Hepatocyte (in vitro differentiated cells): ENCODE measurements around the gene BCAS1. TPM values are rescaled to one million over a fixed set of nuclear protein-coding genes. Genes with fewer than 3 reads are reported as not detected.

Experiments used
- DNase-seq: peaks from one replicate; pipeline ENCODE4 v3.0.0-alpha.2; 2016; ENCODE audit warnings: low spot score
- H2AFZ ChIP-seq: fragments of 200-600 bp; sonication (generic); 2 replicates; pipeline ENCODE4 v1.6.0; 2016; ENCODE audit warnings: antibody characterized with exemption, mild to moderate bottlenecking
- H3K27ac ChIP-seq: fragments of 200-600 bp; sonication (generic); 2 replicates; pipeline ENCODE4 v1.5.1; 2016; ENCODE audit warnings: mild to moderate bottlenecking
- H3K27me3 ChIP-seq: fragments of 200-600 bp; sonication (generic); 2 replicates; pipeline ENCODE4 v1.6.1; 2016
- H3K36me3 ChIP-seq: fragments of 200-600 bp; sonication (generic); replicated peaks from 2 replicates; pipeline ENCODE4 v1.5.1; 2016; ENCODE audit warnings: low read depth; ENCODE audit not compliant: insufficient read depth
- H3K4me1 ChIP-seq: fragments of 200-600 bp; sonication (generic); 2 replicates; pipeline ENCODE4 v1.5.1; 2016; ENCODE audit warnings: mild to moderate bottlenecking, moderate library complexity; ENCODE audit not compliant: insufficient read depth
- H3K4me2 ChIP-seq: fragments of 200-600 bp; sonication (generic); 2 replicates; pipeline ENCODE4 v1.6.0; 2016
- H3K4me3 ChIP-seq: fragments of 200-600 bp; sonication (generic); 2 replicates; pipeline ENCODE4 v1.5.1; 2016; ENCODE audit warnings: mild to moderate bottlenecking
- H3K79me2 ChIP-seq: fragments of 200-600 bp; sonication (generic); 2 replicates; pipeline ENCODE4 v1.6.0; 2017; ENCODE audit warnings: mild to moderate bottlenecking
- H3K9me2 ChIP-seq: fragments of 200-600 bp; sonication (generic); replicated peaks from 2 replicates; pipeline ENCODE4 v1.6.0; 2017; ENCODE audit warnings: mild to moderate bottlenecking; ENCODE audit not compliant: insufficient read depth
- H3K9me3 ChIP-seq: fragments of 200-600 bp; sonication (generic); 2 replicates; pipeline ENCODE4 v1.5.1; 2016; ENCODE audit warnings: low read depth, mild to moderate bottlenecking
- H4K20me1 ChIP-seq: fragments of 200-600 bp; sonication (generic); 2 replicates; pipeline ENCODE4 v1.6.0; 2016; ENCODE audit warnings: mild to moderate bottlenecking; ENCODE audit not compliant: insufficient read depth, poor library complexity, severe bottlenecking
- EZH2 ChIP-seq: fragments of 200-600 bp; sonication (generic); IDR thresholded peaks from 2 replicates; pipeline ENCODE4 v1.6.1; 2016; ENCODE audit warnings: antibody characterized with exemption, mild to moderate bottlenecking, borderline replicate concordance
- EZH2phosphoT487 ChIP-seq: fragments of 200-600 bp; sonication (generic); IDR thresholded peaks from one replicate; pipeline ENCODE4 v1.6.1; 2018; ENCODE audit warnings: antibody characterized with exemption, mild to moderate bottlenecking, low read depth, moderate library complexity; ENCODE audit not compliant: unreplicated experiment, severe bottlenecking
- WGBS: methylation state at CpG from one replicate; pipeline ENCODE4 v1.1.6; 2016; ENCODE audit warnings: low lambda C conversion rate; ENCODE audit errors: missing lambda C conversion rate; 5-methylcytosine and 5-hydroxymethylcytosine counted together
- polyA plus RNA-seq: library from polyadenylated mRNA; unstranded; fragments of >200 nt; fragmentation: Nextera tagmentation; extraction: Ambion mirVana; gene quantifications from 2 replicates; pipeline ENCODE4 v1.2.1, GENCODE V29; 2016
- total RNA-seq: library from RNA; depleted of rRNA; stranded (reverse); fragments of >200 nt; gene quantifications from 2 replicates; pipeline ENCODE4 v1.2.3, GENCODE V29; 2014
- TF ChIP-seq, protein P1 (sequence below): fragments of 200-600 bp; sonication (generic); IDR thresholded peaks from 2 replicates; pipeline ENCODE4 v1.5.1; 2016; ENCODE audit warnings: antibody characterized with exemption, mild to moderate bottlenecking; ENCODE audit not compliant: poor library complexity

The BCAS1 gene
- total and polyA plus RNA-seq, 2 experiments from 2014 or later, result 4.9 to 9.8 TPM

DNA sequence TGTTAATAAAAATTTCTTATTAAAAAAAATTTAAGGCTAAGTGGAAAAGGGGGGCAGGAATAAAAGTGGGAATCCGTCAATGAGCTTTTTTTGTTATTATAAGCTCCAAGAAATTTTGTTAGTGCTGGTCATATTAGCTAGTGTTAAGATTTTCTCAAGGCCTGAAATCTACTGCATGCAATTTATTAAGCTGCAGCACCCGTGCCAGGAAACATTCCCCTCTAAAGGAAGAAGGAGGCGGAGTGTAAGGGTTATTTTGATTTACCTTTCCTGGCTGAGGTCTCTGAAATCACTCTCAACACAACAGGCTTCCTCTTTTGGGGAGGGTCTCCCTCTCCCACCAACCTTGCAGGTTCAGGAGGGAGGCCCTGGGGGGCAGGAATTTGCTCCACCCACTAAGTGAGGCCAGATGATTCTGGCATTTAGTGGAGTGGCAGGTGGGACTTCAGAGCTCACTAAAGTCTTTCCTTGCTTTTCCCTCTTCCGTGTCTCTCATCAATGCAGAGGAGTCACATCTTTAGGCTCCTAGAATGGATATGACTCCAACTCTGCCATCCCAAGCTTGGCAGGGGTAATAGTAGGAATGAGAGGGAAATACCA is 168.8 kb downstream of the BCAS1 start:
- H3K79me2 ChIP-seq, result no peaks in the 10 kb centered on the region
- no peak for DNase-seq
- peak overlapping the region; percentile 0 for H3K27ac ChIP-seq
- TF ChIP-seq EZH2phosphoT487 (no peak), EZH2 (no peak)
- TF ChIP-seq, protein P1, sequence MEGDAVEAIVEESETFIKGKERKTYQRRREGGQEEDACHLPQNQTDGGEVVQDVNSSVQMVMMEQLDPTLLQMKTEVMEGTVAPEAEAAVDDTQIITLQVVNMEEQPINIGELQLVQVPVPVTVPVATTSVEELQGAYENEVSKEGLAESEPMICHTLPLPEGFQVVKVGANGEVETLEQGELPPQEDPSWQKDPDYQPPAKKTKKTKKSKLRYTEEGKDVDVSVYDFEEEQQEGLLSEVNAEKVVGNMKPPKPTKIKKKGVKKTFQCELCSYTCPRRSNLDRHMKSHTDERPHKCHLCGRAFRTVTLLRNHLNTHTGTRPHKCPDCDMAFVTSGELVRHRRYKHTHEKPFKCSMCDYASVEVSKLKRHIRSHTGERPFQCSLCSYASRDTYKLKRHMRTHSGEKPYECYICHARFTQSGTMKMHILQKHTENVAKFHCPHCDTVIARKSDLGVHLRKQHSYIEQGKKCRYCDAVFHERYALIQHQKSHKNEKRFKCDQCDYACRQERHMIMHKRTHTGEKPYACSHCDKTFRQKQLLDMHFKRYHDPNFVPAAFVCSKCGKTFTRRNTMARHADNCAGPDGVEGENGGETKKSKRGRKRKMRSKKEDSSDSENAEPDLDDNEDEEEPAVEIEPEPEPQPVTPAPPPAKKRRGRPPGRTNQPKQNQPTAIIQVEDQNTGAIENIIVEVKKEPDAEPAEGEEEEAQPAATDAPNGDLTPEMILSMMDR, result no peak
- H3K4me3 ChIP-seq, result no peak overlapping the region
- H2AFZ ChIP-seq, result peak overlapping the region; percentile 36
- H3K4me1 ChIP-seq, result peaks cover 6% of the 10 kb centered on the region
- no peaks in the 10 kb centered on the region for H3K9me3 ChIP-seq
- no peak overlapping the region for H3K4me2 ChIP-seq
- no peaks in the 10 kb centered on the region for H3K36me3 ChIP-seq
- WGBS, result 72% methylated on average over 4 of the region's 4 CpGs
- H3K9me2 ChIP-seq, result no peaks in the 10 kb centered on the region
- H4K20me1 ChIP-seq, result no peaks in the 10 kb centered on the region
- H3K27me3 ChIP-seq, result no peaks in the 10 kb centered on the region

DNA sequence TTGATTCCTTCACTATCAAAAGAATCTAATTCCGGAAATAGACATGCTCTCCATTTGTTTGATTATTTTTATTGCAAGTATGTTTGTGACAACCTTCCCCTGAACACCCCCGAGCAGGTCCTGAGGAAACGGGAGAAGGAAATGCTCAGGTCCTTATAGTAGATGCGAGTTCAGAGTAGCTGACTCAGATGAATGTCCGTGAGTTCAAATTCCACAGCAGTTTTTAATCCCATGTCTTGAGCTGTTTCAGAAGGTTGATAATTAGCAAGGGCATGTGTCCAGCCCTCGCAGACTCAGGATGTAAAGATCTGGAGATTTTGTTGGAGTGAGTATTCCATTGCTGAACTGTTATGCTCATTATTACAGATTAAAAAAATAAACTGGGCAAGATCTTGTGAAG is 169.3 kb downstream of the BCAS1 start:
- Histone ChIP-seq H3K4me1 (peaks cover 6% of the 10 kb centered on the region), H3K9me2 (no peaks in the 10 kb centered on the region), H4K20me1 (no peaks in the 10 kb centered on the region), H3K9me3 (no peaks in the 10 kb centered on the region), H3K79me2 (no peaks in the 10 kb centered on the region), H3K27me3 (no peaks in the 10 kb centered on the region), H3K36me3 (no peaks in the 10 kb centered on the region), H3K4me3 (no peak overlapping the region), H3K4me2 (peak overlapping the region; percentile 30), H3K27ac (peak overlapping the region; percentile 56), H2AFZ (no peak overlapping the region)
- WGBS, result 34% methylated on average over 6 of the region's 6 CpGs
- DNase-seq, result peak; percentile 44
- TF ChIP-seq, protein P1, result no peak
- no peak for TF ChIP-seq EZH2
- TF ChIP-seq EZH2phosphoT487, result no peak

DNA sequence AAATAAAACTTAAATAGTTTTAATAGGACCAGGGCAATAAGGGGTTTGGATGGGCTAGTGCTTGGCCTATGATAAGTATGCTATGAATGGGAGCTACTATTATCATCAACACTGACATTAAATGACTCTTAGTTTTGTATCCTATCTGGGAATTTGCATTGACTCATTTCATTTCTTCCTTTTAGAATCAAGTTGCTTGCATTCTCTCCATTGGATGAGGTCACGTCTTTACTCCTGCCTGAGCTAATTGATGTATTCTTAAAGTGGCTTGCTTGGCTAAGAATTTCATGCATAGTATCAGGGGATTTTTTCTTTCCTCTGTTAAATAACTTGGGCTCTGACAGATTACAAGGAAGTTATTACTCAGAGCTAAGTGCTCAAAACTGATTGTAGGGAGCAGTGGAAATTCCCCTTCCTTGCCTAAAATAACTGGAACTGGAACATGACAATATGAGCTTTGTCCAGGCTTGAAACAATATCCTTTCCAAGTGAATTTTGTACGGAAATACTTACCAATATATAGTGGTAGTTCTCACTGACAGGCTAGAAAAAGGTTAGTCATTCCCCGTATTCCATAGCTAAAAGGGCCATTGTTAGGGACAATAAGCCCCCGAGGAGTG is 169.9 kb downstream of the BCAS1 start:
- H3K27ac ChIP-seq, result peak overlapping the region; percentile 56
- no peak overlapping the region for H2AFZ ChIP-seq
- no peak for DNase-seq

More for the DNA sequence above, 169.9 kb downstream of the BCAS1 start:
- Histone ChIP-seq H4K20me1 (no peaks in the 10 kb centered on the region), H3K4me3 (no peak overlapping the region), H3K79me2 (no peaks in the 10 kb centered on the region), H3K36me3 (no peaks in the 10 kb centered on the region), H3K27me3 (no peaks in the 10 kb centered on the region), H3K4me2 (peak overlapping the region; percentile 30), H3K4me1 (peaks cover 6% of the 10 kb centered on the region), H3K9me3 (no peaks in the 10 kb centered on the region), H3K9me2 (no peaks in the 10 kb centered on the region)
- no peak for TF ChIP-seq EZH2phosphoT487
- no peak for TF ChIP-seq EZH2
- TF ChIP-seq, protein P1, result no peak
- WGBS, result 60% methylated on average over 4 of the region's 4 CpGs
